ENCODE results near the gene ADAM12.

The ADAM12 gene

GRCh38 chr10:126092366-126093215 lies 295.7 kb downstream of the ADAM12 start:
- H3K4me3 ChIP-seq (ENCODE audit: low read depth, low read length), result no peak overlapping the region
- TF ChIP-seq CTCF (IDR thresholded peaks at IDR 0.05; ENCODE audit: low read depth, low read length), result no peak

GRCh38 chr10:126090911-126091728 lies 297.2 kb downstream of the ADAM12 start:
- 0 out of 2 replicates have a peak overlapping the region, but pooled peaks have one; percentile 12 for H3K4me3 ChIP-seq (ENCODE audit: low read depth, low read length)

GRCh38 chr10:126090443-126090842 lies 297.8 kb downstream of the ADAM12 start:
- H3K4me3 ChIP-seq (ENCODE audit: low read depth, low read length), result no peak overlapping the region
- no peak for TF ChIP-seq CTCF (IDR thresholded peaks at IDR 0.05; ENCODE audit: low read depth, low read length)

More at GRCh38 chr10:126090911-126091728, 297.2 kb downstream of the ADAM12 start:
- TF ChIP-seq CTCF (IDR thresholded peaks at IDR 0.05; ENCODE audit: low read depth, low read length), result no peak

- peak; percentile 38 for TF ChIP-seq CTCF (IDR thresholded peaks at IDR 0.05; ENCODE audit: low read depth, low read length)
- no peak overlapping the region for H3K4me3 ChIP-seq (ENCODE audit: low read depth, low read length)
Measured at GRCh38 chr10:126087796-126088505, 300.3 kb downstream of the ADAM12 start.

GRCh38 chr10:126087153-126087680 lies 301.1 kb downstream of the ADAM12 start:
- no peak for TF ChIP-seq CTCF (IDR thresholded peaks at IDR 0.05; ENCODE audit: low read depth, low read length)

GRCh38 chr10:126085806-126086205 lies 302.5 kb downstream of the ADAM12 start:
- TF ChIP-seq CTCF (IDR thresholded peaks at IDR 0.05; ENCODE audit: low read depth, low read length), result no peak
- no peak overlapping the region for H3K4me3 ChIP-seq (ENCODE audit: low read depth, low read length)

More at GRCh38 chr10:126087153-126087680, 301.1 kb downstream of the ADAM12 start:
- no peak overlapping the region for H3K4me3 ChIP-seq (ENCODE audit: low read depth, low read length)
